ENCODE data around the gene NKTR.
A peak's percentile ranks its signal among the peaks of the same experiment; 100 is the strongest.

The NKTR gene

GRCh38 chr3:42683875-42684598 is 83.6 kb downstream of the NKTR start:
- DNase-seq: peak; percentile 17

GRCh38 chr3:42684632-42685362 is 84.3 kb downstream of the NKTR start:
- no peak for DNase-seq

GRCh38 chr3:42685363-42685881 is 84.9 kb downstream of the NKTR start, which contains the start of gene KLHL40:
TSS of gene KLHL40 (plus strand) at chr3:42685537. CDS start at chr3:42685619, 82 bp downstream.
- DNase-seq: no peak

GRCh38 chr3:42685891-42686820 is 85.7 kb downstream of the NKTR start:
- DNase-seq: no peak

GRCh38 chr3:42686832-42687650 is 86.6 kb downstream of the NKTR start:
- DNase-seq: no peak

- no peak for DNase-seq
Observed at GRCh38 chr3:42688016-42688415, 87.5 kb downstream of the NKTR start.

GRCh38 chr3:42688487-42689420 is 88.3 kb downstream of the NKTR start:
- no peak for DNase-seq

GRCh38 chr3:42689421-42690014 is 89.0 kb downstream of the NKTR start:
- DNase-seq: no peak

- DNase-seq: no peak
Observed at GRCh38 chr3:42690191-42690590, 89.7 kb downstream of the NKTR start.

- DNase-seq: no peak
Observed at GRCh38 chr3:42690766-42691680, 90.5 kb downstream of the NKTR start.

- no peak for DNase-seq
Observed at GRCh38 chr3:42691816-42692666, 91.6 kb downstream of the NKTR start.

GRCh38 chr3:42692667-42693529 is 92.4 kb downstream of the NKTR start:
- no peak for DNase-seq

- DNase-seq: no peak
Observed at GRCh38 chr3:42693530-42693930, 93.0 kb downstream of the NKTR start.

GRCh38 chr3:42694366-42694765 is 93.9 kb downstream of the NKTR start:
- no peak for DNase-seq

GRCh38 chr3:42696356-42697288 is 96.1 kb downstream of the NKTR start:
- DNase-seq: no peak
